HL-60 (cell line): ENCODE measurements around the gene NFATC1.

Experiments used
- DNase-seq, 2 experiments: peaks; one replicate each; pipeline ENCODE4 v3.0.0-alpha.2; 2010 to 2020; ENCODE audit warnings: low read depth in 1 of 2, low spot score in 1 of 2
- H3K27ac ChIP-seq: fragments of 250-450 bp; sonication (Bioruptor Pico); replicated peaks from 2 replicates; pipeline ENCODE4 v1.5.1; 2020; ENCODE audit warnings: mild to moderate bottlenecking, moderate library complexity
- H3K27me3 ChIP-seq: fragments of 250-450 bp; sonication (Bioruptor Pico); 2 replicates; pipeline ENCODE4 v1.5.1; 2021; ENCODE audit warnings: mild to moderate bottlenecking, moderate library complexity; ENCODE audit not compliant: insufficient read depth, poor library complexity, severe bottlenecking
- H3K4me3 ChIP-seq: replicated peaks from 2 replicates; pipeline ENCODE4 v1.5.1; 2011; ENCODE audit warnings: mild to moderate bottlenecking, control low read depth, low read length; ENCODE audit not compliant: insufficient read depth
- GABPA ChIP-seq: IDR thresholded peaks from 2 replicates; pipeline ENCODE4 v1.6.1; 2012; ENCODE audit warnings: low read depth
- POLR2AphosphoS5 ChIP-seq: IDR thresholded peaks from 2 replicates; pipeline ENCODE4 v1.6.1; 2012; ENCODE audit warnings: low read depth
- SPI1 ChIP-seq: IDR thresholded peaks from 2 replicates; pipeline ENCODE4 v1.6.1; 2012; ENCODE audit warnings: low read depth, mild to moderate bottlenecking, borderline replicate concordance
- TF ChIP-seq, protein P1 (sequence below): IDR thresholded peaks from 2 replicates; pipeline ENCODE4 v1.6.1; 2012; ENCODE audit warnings: low read depth; ENCODE audit not compliant: insufficient replicate concordance
- TF ChIP-seq, protein P2 (sequence below): IDR thresholded peaks from one replicate; pipeline ENCODE4 v1.5.1; 2011; ENCODE audit warnings: low read length, control low read depth, inconsistent platforms; ENCODE audit not compliant: insufficient read depth

NFATC1 gene

DNA sequence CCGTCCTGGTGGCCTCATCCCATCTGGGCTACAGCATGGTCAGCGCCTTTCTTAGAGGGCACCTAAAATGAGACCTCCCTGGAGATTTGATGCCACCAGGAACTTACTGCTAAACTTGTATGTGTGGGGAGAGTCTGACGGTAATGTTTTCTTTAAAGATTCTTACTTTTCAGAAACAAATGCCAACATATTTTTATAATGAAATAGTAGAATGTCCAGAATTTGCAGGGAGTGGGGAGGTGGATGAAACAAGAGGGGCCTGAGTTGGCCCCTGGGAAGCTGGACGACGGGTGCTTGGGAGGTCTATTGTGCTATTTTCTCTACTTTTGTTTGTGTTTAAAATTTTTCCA lies 165.1 kb downstream of the NFATC1 start:
- no peak for TF ChIP-seq POLR2AphosphoS5
- no peak for TF ChIP-seq SPI1
- TF ChIP-seq GABPA = no peak
- TF ChIP-seq, protein P1, sequence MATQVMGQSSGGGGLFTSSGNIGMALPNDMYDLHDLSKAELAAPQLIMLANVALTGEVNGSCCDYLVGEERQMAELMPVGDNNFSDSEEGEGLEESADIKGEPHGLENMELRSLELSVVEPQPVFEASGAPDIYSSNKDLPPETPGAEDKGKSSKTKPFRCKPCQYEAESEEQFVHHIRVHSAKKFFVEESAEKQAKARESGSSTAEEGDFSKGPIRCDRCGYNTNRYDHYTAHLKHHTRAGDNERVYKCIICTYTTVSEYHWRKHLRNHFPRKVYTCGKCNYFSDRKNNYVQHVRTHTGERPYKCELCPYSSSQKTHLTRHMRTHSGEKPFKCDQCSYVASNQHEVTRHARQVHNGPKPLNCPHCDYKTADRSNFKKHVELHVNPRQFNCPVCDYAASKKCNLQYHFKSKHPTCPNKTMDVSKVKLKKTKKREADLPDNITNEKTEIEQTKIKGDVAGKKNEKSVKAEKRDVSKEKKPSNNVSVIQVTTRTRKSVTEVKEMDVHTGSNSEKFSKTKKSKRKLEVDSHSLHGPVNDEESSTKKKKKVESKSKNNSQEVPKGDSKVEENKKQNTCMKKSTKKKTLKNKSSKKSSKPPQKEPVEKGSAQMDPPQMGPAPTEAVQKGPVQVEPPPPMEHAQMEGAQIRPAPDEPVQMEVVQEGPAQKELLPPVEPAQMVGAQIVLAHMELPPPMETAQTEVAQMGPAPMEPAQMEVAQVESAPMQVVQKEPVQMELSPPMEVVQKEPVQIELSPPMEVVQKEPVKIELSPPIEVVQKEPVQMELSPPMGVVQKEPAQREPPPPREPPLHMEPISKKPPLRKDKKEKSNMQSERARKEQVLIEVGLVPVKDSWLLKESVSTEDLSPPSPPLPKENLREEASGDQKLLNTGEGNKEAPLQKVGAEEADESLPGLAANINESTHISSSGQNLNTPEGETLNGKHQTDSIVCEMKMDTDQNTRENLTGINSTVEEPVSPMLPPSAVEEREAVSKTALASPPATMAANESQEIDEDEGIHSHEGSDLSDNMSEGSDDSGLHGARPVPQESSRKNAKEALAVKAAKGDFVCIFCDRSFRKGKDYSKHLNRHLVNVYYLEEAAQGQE = no peak
- TF ChIP-seq, protein P2, sequence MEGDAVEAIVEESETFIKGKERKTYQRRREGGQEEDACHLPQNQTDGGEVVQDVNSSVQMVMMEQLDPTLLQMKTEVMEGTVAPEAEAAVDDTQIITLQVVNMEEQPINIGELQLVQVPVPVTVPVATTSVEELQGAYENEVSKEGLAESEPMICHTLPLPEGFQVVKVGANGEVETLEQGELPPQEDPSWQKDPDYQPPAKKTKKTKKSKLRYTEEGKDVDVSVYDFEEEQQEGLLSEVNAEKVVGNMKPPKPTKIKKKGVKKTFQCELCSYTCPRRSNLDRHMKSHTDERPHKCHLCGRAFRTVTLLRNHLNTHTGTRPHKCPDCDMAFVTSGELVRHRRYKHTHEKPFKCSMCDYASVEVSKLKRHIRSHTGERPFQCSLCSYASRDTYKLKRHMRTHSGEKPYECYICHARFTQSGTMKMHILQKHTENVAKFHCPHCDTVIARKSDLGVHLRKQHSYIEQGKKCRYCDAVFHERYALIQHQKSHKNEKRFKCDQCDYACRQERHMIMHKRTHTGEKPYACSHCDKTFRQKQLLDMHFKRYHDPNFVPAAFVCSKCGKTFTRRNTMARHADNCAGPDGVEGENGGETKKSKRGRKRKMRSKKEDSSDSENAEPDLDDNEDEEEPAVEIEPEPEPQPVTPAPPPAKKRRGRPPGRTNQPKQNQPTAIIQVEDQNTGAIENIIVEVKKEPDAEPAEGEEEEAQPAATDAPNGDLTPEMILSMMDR = no peak
- H3K4me3 ChIP-seq = no peak overlapping the region
- no peaks in the 10 kb centered on the region for H3K27me3 ChIP-seq
- H3K27ac ChIP-seq = no peak overlapping the region
- DNase-seq = no peak

DNA sequence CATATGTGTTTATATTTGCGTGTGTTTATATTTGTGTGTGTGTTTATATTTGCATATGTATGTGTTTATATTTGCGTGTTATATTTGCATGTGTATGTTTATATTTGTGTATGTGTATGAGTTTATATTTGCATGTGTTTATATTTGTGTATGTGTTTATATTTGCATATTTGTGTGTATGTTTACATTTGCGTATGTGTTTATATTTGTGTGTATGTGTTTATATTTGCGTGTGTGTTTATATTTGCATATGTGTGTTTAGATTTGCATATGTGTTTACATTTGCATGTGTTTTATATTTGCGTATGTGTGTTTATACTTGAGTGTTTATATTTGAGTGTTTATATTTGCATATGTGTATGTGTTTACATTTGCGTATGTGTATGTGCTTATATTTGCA lies 168.2 kb downstream of the NFATC1 start:
- no peak for TF ChIP-seq POLR2AphosphoS5
- TF ChIP-seq, protein P2 = no peak
- Histone ChIP-seq H3K4me3 (no peak overlapping the region), H3K27me3 (no peaks in the 10 kb centered on the region)

DNA sequence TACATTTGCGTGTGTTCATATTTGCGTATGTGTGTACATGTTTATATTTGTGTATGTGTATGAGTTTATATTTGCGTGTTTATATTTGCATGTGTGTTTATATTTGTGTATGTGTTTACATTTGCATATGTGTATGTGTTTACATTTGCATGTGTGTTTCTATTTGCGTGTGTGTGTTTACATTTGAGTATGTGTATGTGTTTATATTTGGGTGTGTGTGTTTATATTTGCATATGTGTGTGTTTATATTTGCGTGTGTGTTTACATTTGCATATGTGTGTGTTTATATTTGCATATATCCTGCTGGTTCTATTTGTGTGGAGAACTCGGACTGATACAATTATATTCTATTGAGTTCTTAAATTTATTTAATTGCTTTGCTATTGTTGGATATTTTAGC lies 168.7 kb downstream of the NFATC1 start:
- Histone ChIP-seq H3K4me3 (no peak overlapping the region), H3K27me3 (no peaks in the 10 kb centered on the region), H3K27ac (no peak overlapping the region)
- no peak for DNase-seq
- no peak for TF ChIP-seq POLR2AphosphoS5
- no peak for TF ChIP-seq GABPA
- TF ChIP-seq, protein P1 = no peak
- TF ChIP-seq, protein P2 = no peak
- no peak for TF ChIP-seq SPI1

More for the DNA sequence above, 168.2 kb downstream of the NFATC1 start:
- DNase-seq = no peak
- no peak overlapping the region for H3K27ac ChIP-seq

DNA sequence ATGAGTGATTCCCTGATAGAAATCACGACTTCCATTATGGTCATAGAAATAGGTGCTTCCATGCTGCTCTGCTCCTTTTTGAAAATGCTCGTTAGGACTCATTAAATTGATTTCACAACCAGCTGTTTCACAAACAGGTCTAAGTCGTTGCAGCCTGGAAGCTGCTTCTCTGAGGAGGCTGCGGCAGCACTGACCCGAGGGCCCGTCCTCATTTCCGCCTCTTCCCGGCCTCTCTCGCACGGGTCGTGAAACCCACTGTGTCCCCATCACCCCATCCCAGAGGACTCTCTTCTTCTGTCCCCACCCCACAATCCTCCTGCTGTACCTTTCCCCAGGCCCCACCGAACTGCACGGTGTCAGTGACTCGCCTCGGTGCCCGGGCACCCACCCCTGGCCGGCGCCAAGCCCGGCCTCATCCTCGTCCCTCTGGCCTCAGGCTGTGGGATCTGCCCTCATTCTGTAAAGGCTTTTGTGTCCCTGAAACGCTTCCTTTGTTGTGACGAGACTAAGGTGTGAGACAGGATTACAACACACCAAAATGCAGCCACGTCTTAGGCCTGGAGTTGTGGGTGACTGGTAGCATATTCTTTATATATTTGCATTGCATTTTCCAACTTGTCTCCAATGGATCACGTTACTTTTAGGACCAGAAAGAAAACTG lies 171.2 kb downstream of the NFATC1 start:
- TF ChIP-seq POLR2AphosphoS5 (no peak), SPI1 (no peak), GABPA (no peak)
- TF ChIP-seq, protein P2 = no peak
- TF ChIP-seq, protein P1 = no peak
- H3K27ac ChIP-seq = peak overlapping the region; percentile 51
- no peak overlapping the region for H3K4me3 ChIP-seq
- no peaks in the 10 kb centered on the region for H3K27me3 ChIP-seq
- DNase-seq = peak; percentile 58 to 73
